GM13976 (cell line): ENCODE results near the gene COMT.

Experiments used
- DNase-seq: peaks from one replicate; pipeline ENCODE4 v3.0.0; 2012; ENCODE audit warnings: low spot score
- CTCF ChIP-seq: IDR thresholded peaks from 2 replicates; pipeline ENCODE4 v1.5.1; 2012; ENCODE audit warnings: borderline replicate concordance, mild to moderate bottlenecking; ENCODE audit not compliant: insufficient read depth; ENCODE audit errors: extremely low read depth, missing control alignments, control extremely low read depth
- in situ Hi-C: fragments of 300-500 bp; cut with MboI; formaldehyde crosslinking; loops from one replicate; pipeline ENCODE4 v1.12.0; 2022; ENCODE audit warnings: low sequenced_read_pairs, mixed read lengths, inconsistent platforms; ENCODE audit not compliant: unreplicated experiment

The COMT gene

DNA sequence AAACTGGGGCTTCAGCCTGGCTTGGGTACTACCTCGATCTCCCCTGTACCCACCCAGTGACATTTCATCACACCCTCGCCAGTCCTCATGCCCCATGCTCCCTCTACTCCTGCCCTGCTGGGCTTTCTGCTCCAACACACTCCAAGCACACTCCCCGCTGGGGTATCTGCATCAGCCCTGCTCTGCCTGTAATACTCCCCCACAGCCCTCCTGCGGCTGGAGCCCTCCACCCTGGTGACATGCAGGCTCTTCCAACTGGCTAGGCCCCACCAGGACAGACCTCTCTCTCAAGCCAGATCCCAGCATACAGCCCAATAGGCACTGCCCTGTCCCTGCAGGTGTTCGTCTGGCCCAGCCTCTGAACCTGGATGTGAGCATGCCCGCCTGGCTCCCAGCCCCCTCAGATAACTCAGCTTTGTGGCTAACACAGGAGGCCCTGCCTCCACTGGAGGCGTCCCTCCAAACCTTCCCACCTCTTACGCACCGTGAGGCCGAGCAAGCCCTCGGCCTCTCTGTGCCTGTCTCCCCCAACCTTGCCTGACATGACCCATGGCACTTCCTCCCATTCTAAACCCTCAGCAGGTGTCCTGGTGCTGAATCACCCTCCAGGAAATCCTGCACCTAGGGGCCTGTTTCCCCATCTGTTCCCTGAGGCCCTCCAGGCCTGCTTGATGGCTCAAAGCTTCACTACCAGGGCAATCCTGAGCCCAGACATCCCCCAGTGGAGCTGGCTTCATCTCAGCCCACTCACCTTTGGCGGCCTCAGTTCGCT lies 33.5 kb downstream of the COMT start:
- in situ Hi-C loops: loop anchor here (10.0 kb wide), 1 partner anchor 150 kb away; no protein-coding TSS in a partner anchor
- DNase-seq: no peak
- no peak for TF ChIP-seq CTCF

DNA sequence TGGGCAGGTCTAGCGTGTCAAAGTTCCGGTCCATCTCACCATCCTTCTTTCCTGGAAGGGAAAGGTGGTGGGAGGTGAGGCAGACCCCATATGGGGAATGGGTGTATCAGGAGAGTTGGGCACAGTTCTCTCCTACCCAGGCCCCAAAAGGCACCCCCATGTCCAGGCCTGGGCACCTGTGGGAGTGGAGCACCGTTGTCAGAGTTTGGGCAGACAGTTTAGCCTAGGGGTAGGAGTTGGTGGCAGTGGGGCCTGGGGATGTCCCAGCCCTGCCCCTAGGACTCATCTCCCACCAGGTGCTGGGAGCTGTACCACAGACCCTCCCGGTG lies 34.1 kb downstream of the COMT start:
- in situ Hi-C loops: loop anchor here (10.0 kb wide), 1 partner anchor 149 kb away; no protein-coding TSS in a partner anchor
- no peak for TF ChIP-seq CTCF

GRCh38 chr22:19976671-19977070 lies 35.1 kb downstream of the COMT start:
- no peak for DNase-seq
- in situ Hi-C loops: loop anchor here (10.0 kb wide), 1 partner anchor 148 kb away; no protein-coding TSS in a partner anchor
- no peak for TF ChIP-seq CTCF

More for the DNA sequence above, 34.1 kb downstream of the COMT start:
- no peak for DNase-seq

DNA sequence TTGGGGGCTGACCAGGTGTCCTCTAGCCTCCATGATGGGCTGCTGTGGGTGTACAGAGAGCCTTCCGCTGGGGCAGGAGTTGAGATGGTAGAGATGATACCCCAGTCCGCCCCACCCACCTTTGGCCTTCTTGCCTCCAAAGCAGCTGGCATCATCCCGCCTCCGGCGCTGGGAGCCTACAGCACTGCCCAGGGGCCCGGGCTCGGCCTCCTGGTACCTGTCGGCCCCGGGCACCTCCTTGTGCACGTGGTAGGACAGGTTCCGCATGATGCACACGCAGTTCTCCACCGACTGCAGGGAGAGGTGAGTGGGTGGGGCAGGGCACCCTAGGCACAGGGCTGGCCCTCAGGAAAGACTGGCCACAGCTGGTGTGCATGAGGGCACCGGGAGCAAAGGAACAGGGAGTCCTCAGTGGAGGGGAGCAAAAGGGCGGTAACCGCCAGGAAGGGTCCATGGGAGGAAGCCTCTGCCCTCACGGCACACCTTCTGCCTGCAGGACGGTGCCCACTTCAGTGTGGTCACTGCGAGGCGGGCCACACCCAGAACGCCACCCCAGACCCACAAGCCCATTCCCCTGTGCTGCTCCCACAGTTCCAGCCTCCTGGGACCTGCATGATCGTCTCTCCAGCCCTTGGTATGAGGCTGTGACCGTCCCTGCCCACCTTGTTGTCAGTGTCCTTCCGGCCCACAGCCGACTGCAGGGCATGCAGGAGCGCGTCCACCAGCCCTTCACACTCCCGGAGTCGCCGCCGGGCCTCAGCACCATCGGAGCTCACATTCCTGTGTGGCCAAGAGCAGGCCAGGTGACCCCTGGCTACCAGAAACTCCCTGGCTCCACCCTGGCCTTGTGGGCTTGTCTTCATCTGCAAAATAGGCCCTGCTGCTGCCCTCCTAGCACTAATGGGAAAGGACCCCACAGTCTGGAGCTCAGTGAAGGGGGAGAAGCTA lies 36.0 kb downstream of the COMT start:
- DNase-seq: no peak
- in situ Hi-C loops: loop anchor here (10.0 kb wide), 1 partner anchor 147 kb away; no protein-coding TSS in a partner anchor
- TF ChIP-seq CTCF: no peak

DNA sequence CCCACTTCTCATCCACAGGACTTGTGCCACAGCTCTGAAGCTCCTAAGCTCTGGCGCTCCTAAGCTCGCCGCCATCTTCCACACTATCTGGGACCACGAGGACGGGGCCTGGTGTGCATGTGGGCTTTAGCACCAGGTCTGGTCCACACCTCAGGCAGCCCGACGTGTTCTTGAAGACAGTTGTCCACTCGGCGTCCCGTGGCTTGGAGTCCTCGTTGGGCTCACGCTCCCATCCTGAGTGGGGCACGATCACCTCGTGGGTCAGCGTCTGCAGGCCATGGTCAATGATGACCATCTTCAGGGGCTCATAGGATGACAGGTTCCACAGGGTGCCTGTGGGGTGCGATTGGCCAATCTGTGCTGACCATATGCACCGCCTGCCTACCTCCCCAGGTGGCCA lies 37.2 kb downstream of the COMT start:
- no peak for DNase-seq
- in situ Hi-C loops: loop anchor here (10.0 kb wide), 1 partner anchor 146 kb away; no protein-coding TSS in a partner anchor
- TF ChIP-seq CTCF: no peak

- no peak for DNase-seq
- no peak for TF ChIP-seq CTCF
- in situ Hi-C loops: loop anchor here (10.0 kb wide), 1 partner anchor 145 kb away; no protein-coding TSS in a partner anchor
Measured at GRCh38 chr22:19979712-19980493, 38.3 kb downstream of the COMT start.
